Activated CD4-positive, alpha-beta T cell treated with anti-CD3 and anti-CD28 coated beads for 4 hours (primary cell): Measurements from ENCODE around the gene TNFAIP8L2.
A peak's percentile ranks its signal among the peaks of the same experiment; 100 is the strongest.
"Not testable (repeated sequence)": the region's sequence is repeated elsewhere in the genome, so short reads cannot be mapped to it uniquely, and the experiment has no call there.

ENCODE experiments used
- DNase-seq, 2 donors: peaks; one replicate each; pipeline ENCODE4 v3.0.0-alpha.2; 2020

TNFAIP8L2 gene

GRCh38 chr1:151146412-151147131 is 9.9 kb upstream of the TNFAIP8L2 start, which contains the start of gene SEMA6C:
TSS of gene SEMA6C (minus strand) at chr1:151146631. CDS start at chr1:151142621, 4,010 bp downstream.
- DNase-seq = peak; percentile 79 to 84

GRCh38 chr1:151147132-151147503 is 9.3 kb upstream of the TNFAIP8L2 start:
- DNase-seq = no peak

- DNase-seq = no peak
Observed at GRCh38 chr1:151147665-151148064, 8.8 kb upstream of the TNFAIP8L2 start.

- peak; percentile 39 to 40 for DNase-seq
Observed at GRCh38 chr1:151157067-151157531, 650 bp downstream of the TNFAIP8L2 start.

GRCh38 chr1:151158326-151158725 is 1.9 kb downstream of the TNFAIP8L2 start:
- peak; percentile 29 to 54 for DNase-seq

- no peak for DNase-seq
Observed at GRCh38 chr1:151158751-151159251, 2.4 kb downstream of the TNFAIP8L2 start.

- no peak for DNase-seq
Observed at GRCh38 chr1:151159373-151159772, 2.9 kb downstream of the TNFAIP8L2 start.

GRCh38 chr1:151164732-151165280 is 8.4 kb downstream of the TNFAIP8L2 start:
- DNase-seq = no peak

GRCh38 chr1:151165281-151165737 is 8.9 kb downstream of the TNFAIP8L2 start:
- no peak for DNase-seq

- peak; percentile 94 for DNase-seq
Observed at GRCh38 chr1:151165738-151166504, 9.5 kb downstream of the TNFAIP8L2 start, which contains the start of the genes LYSMD1 and SCNM1. TSS of gene LYSMD1 (minus strand) at chr1:151165902. CDS start at chr1:151165258, 644 bp downstream. TSS of gene SCNM1 (plus strand) at chr1:151166144. CDS start at chr1:151166153, 9 bp downstream.

- no peak for DNase-seq
Observed at GRCh38 chr1:151166505-151166956, 10.1 kb downstream of the TNFAIP8L2 start.

- no peak for DNase-seq
Observed at GRCh38 chr1:151167116-151167515, 10.7 kb downstream of the TNFAIP8L2 start.

GRCh38 chr1:151171190-151171589 is 14.7 kb downstream of the TNFAIP8L2 start:
- DNase-seq = no peak

GRCh38 chr1:151175041-151175741 is 18.7 kb downstream of the TNFAIP8L2 start:
- no peak for DNase-seq

GRCh38 chr1:151175863-151176262 is 19.4 kb downstream of the TNFAIP8L2 start, which contains the start of gene TMOD4:
TSS of gene TMOD4 (minus strand) at chr1:151175981. CDS start at chr1:151174875, 1,106 bp downstream.
- no peak for DNase-seq

GRCh38 chr1:151176514-151177045 is 20.1 kb downstream of the TNFAIP8L2 start:
- DNase-seq = no peak

- DNase-seq = no peak
Observed at GRCh38 chr1:151184211-151184610, 27.8 kb downstream of the TNFAIP8L2 start.

- no peak for DNase-seq
Observed at GRCh38 chr1:151187205-151187604, 30.8 kb downstream of the TNFAIP8L2 start.

- DNase-seq = not testable (repeated sequence)
Observed at GRCh38 chr1:151188667-151189066, 32.2 kb downstream of the TNFAIP8L2 start.

- DNase-seq = peak; percentile 79 to 84
Observed at GRCh38 chr1:151189637-151190445, 33.4 kb downstream of the TNFAIP8L2 start, which contains the start of gene VPS72. TSS of gene VPS72 (minus strand) at chr1:151190197. CDS start at chr1:151190121, 76 bp downstream.

- no peak for DNase-seq
Observed at GRCh38 chr1:151192047-151192446, 35.6 kb downstream of the TNFAIP8L2 start.
